ENCODE data around the gene OTOG.

Gene OTOG

DNA sequence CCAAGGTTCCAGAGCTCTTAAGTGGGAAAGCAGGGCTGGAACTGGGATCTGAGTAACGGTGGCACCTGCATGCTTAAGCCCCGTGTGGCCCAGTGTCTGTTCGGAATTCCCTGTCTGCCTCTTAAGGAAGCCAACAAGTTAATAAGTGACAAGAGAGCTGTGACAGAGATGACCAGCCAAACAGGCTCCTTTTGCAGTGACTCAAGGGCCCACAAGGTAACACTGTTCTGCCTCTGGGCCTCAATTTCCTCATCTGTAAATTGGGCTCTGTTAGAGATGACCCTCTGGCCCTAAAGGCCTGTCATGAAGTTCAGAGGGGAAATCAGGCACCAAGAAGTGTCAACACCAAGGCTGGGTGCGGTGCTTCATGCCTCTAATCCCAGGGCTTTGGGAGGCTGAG is 21.5 kb upstream of the OTOG start:
- H3K9me3 ChIP-seq (ENCODE audit: control insufficient read depth, insufficient read depth, low read length) = no peaks in the 10 kb centered on the region
- no peaks in the 10 kb centered on the region for H3K4me1 ChIP-seq (ENCODE audit: control insufficient read depth, low read length)
- H3K27me3 ChIP-seq (ENCODE audit: control insufficient read depth, low read length) = no peaks in the 10 kb centered on the region
- no peaks in the 10 kb centered on the region for H3F3A ChIP-seq (ENCODE audit: control insufficient read depth, insufficient read depth)
- no peaks in the 10 kb centered on the region for H4K20me1 ChIP-seq (ENCODE audit: control insufficient read depth, insufficient read depth, low read depth, low read length)
- H3K9me2 ChIP-seq (replicated peaks; ENCODE audit: control insufficient read depth, low read length) = no peaks in the 10 kb centered on the region
- no peak overlapping the region for H3K27ac ChIP-seq (ENCODE audit: low read depth, low read length)
- TF ChIP-seq, protein P1, sequence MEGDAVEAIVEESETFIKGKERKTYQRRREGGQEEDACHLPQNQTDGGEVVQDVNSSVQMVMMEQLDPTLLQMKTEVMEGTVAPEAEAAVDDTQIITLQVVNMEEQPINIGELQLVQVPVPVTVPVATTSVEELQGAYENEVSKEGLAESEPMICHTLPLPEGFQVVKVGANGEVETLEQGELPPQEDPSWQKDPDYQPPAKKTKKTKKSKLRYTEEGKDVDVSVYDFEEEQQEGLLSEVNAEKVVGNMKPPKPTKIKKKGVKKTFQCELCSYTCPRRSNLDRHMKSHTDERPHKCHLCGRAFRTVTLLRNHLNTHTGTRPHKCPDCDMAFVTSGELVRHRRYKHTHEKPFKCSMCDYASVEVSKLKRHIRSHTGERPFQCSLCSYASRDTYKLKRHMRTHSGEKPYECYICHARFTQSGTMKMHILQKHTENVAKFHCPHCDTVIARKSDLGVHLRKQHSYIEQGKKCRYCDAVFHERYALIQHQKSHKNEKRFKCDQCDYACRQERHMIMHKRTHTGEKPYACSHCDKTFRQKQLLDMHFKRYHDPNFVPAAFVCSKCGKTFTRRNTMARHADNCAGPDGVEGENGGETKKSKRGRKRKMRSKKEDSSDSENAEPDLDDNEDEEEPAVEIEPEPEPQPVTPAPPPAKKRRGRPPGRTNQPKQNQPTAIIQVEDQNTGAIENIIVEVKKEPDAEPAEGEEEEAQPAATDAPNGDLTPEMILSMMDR (IDR thresholded peaks at IDR 0.05; ENCODE audit: low read depth, low read length, poor library complexity, severe bottlenecking) = no peak
- no peak for TF ChIP-seq EZH2phosphoT487 (IDR thresholded peaks at IDR 0.05; ENCODE audit: borderline replicate concordance, low read length)
- no peaks in the 10 kb centered on the region for H3K79me2 ChIP-seq (ENCODE audit: control insufficient read depth, low read length)
- H3K36me3 ChIP-seq (ENCODE audit: control insufficient read depth, low read length) = no peaks in the 10 kb centered on the region
- no peak overlapping the region for H3K4me3 ChIP-seq (ENCODE audit: low read length)
- H3K4me2 ChIP-seq (ENCODE audit: low read length) = no peak overlapping the region

- TF ChIP-seq, protein P1 (IDR thresholded peaks at IDR 0.05; ENCODE audit: low read depth, low read length, poor library complexity, severe bottlenecking) = no peak
- TF ChIP-seq EZH2phosphoT487 (IDR thresholded peaks at IDR 0.05; ENCODE audit: borderline replicate concordance, low read length) = no peak
Observed at GRCh38 chr11:17526326-17526725, 20.7 kb upstream of the OTOG start.

GRCh38 chr11:17526931-17527627 is 20.0 kb upstream of the OTOG start:
- no peaks in the 10 kb centered on the region for H3K79me2 ChIP-seq (ENCODE audit: control insufficient read depth, low read length)
- H4K20me1 ChIP-seq (ENCODE audit: control insufficient read depth, insufficient read depth, low read depth, low read length) = no peaks in the 10 kb centered on the region
- H3K27ac ChIP-seq (ENCODE audit: low read depth, low read length) = no peak overlapping the region
- no peaks in the 10 kb centered on the region for H3K9me3 ChIP-seq (ENCODE audit: control insufficient read depth, insufficient read depth, low read length)
- no peaks in the 10 kb centered on the region for H3F3A ChIP-seq (ENCODE audit: control insufficient read depth, insufficient read depth)
- H3K4me1 ChIP-seq (ENCODE audit: control insufficient read depth, low read length) = no peaks in the 10 kb centered on the region
- TF ChIP-seq, protein P1 (IDR thresholded peaks at IDR 0.05; ENCODE audit: low read depth, low read length, poor library complexity, severe bottlenecking) = no peak
- no peak for TF ChIP-seq EZH2phosphoT487 (IDR thresholded peaks at IDR 0.05; ENCODE audit: borderline replicate concordance, low read length)
- H3K27me3 ChIP-seq (ENCODE audit: control insufficient read depth, low read length) = no peaks in the 10 kb centered on the region
- no peak overlapping the region for H3K4me3 ChIP-seq (ENCODE audit: low read length)
- no peak overlapping the region for H3K4me2 ChIP-seq (ENCODE audit: low read length)
- H3K9me2 ChIP-seq (replicated peaks; ENCODE audit: control insufficient read depth, low read length) = no peaks in the 10 kb centered on the region
- H3K36me3 ChIP-seq (ENCODE audit: control insufficient read depth, low read length) = no peaks in the 10 kb centered on the region

More at GRCh38 chr11:17526326-17526725, 20.7 kb upstream of the OTOG start:
- Histone ChIP-seq H3K27ac (ENCODE audit: low read depth, low read length) (no peak overlapping the region), H3K36me3 (ENCODE audit: control insufficient read depth, low read length) (no peaks in the 10 kb centered on the region), H4K20me1 (ENCODE audit: control insufficient read depth, insufficient read depth, low read depth, low read length) (no peaks in the 10 kb centered on the region), H3K4me3 (ENCODE audit: low read length) (no peak overlapping the region), H3K4me2 (ENCODE audit: low read length) (no peak overlapping the region), H3K4me1 (ENCODE audit: control insufficient read depth, low read length) (no peaks in the 10 kb centered on the region), H3K27me3 (ENCODE audit: control insufficient read depth, low read length) (no peaks in the 10 kb centered on the region), H3K9me3 (ENCODE audit: control insufficient read depth, insufficient read depth, low read length) (no peaks in the 10 kb centered on the region), H3F3A (ENCODE audit: control insufficient read depth, insufficient read depth) (no peaks in the 10 kb centered on the region), H3K79me2 (ENCODE audit: control insufficient read depth, low read length) (no peaks in the 10 kb centered on the region), H3K9me2 (replicated peaks; ENCODE audit: control insufficient read depth, low read length) (no peaks in the 10 kb centered on the region)

Measured in DOHH2 (cell line).